Memory B cell (primary cell): ENCODE results near the gene CYP3A7.
"Not testable (repeated sequence)": the region's sequence is repeated elsewhere in the genome, so short reads cannot be mapped to it uniquely, and the experiment has no call there.

Source experiments
- ATAC-seq: fragments of 150-1000 bp; cut with Tn5 transposase; 2 replicates; pipeline ENCODE4 v1.10.0; 2021; ENCODE audit warnings: low read depth, mild to moderate bottlenecking, moderate library complexity
- DNase-seq, 2 donors: peaks; one replicate each; pipeline ENCODE4 v3.0.0; 2022; ENCODE audit warnings: low spot score in 2 of 2
- H3K27ac Mint-ChIP-seq: one replicate; pipeline ENCODE4 v1.8.0; 2022; ENCODE audit warnings: mild to moderate bottlenecking, moderate library complexity, mixed read lengths
- H3K27me3 Mint-ChIP-seq: one replicate; pipeline ENCODE4 v1.8.0; 2022; ENCODE audit warnings: mixed read lengths
- H3K36me3 Mint-ChIP-seq: one replicate; pipeline ENCODE4 v1.8.0; 2022; ENCODE audit warnings: mild to moderate bottlenecking, mixed read lengths
- H3K4me1 Mint-ChIP-seq: one replicate; pipeline ENCODE4 v1.8.0; 2022; ENCODE audit warnings: mixed read lengths
- H3K4me3 Mint-ChIP-seq: one replicate; pipeline ENCODE4 v1.8.0; 2022; ENCODE audit warnings: mild to moderate bottlenecking, moderate library complexity, mixed read lengths
- H3K9me3 Mint-ChIP-seq: one replicate; pipeline ENCODE4 v1.8.0; 2022; ENCODE audit warnings: mixed read lengths

The CYP3A7 gene

GRCh38 chr7:99733003-99733402 is 2.0 kb downstream of the CYP3A7 start:
- Mint-ChIP-seq H3K4me1 (no peaks in the 10 kb centered on the region), H3K27ac (no peak overlapping the region), H3K9me3 (no peaks in the 10 kb centered on the region), H3K36me3 (peaks cover 2% of the 10 kb centered on the region), H3K27me3 (peaks cover 4% of the 10 kb centered on the region), H3K4me3 (no peak overlapping the region)
- no peak for DNase-seq
- ATAC-seq: no peak

GRCh38 chr7:99731638-99732374 is 3.2 kb downstream of the CYP3A7 start:
- Mint-ChIP-seq H3K36me3 (peaks cover 1% of the 10 kb centered on the region), H3K4me3 (no peak overlapping the region), H3K27ac (no peak overlapping the region), H3K9me3 (no peaks in the 10 kb centered on the region), H3K27me3 (peaks cover 4% of the 10 kb centered on the region), H3K4me1 (no peaks in the 10 kb centered on the region)
- no peak for DNase-seq
- no peak for ATAC-seq

- no peak overlapping the region for H3K4me3 Mint-ChIP-seq
These were observed 4.0 kb downstream of the CYP3A7 start for GRCh38 chr7:99730992-99731391.

GRCh38 chr7:99730238-99730810 is 4.7 kb downstream of the CYP3A7 start:
- no peak overlapping the region for H3K4me3 Mint-ChIP-seq
- no peak for DNase-seq
- no peaks in the 10 kb centered on the region for H3K4me1 Mint-ChIP-seq
- no peaks in the 10 kb centered on the region for H3K36me3 Mint-ChIP-seq
- no peak overlapping the region for H3K27ac Mint-ChIP-seq
- no peaks in the 10 kb centered on the region for H3K9me3 Mint-ChIP-seq
- H3K27me3 Mint-ChIP-seq: peaks cover under 1% of the 10 kb centered on the region
- ATAC-seq: no peak

More at GRCh38 chr7:99730992-99731391, 4.0 kb downstream of the CYP3A7 start:
- peaks cover 4% of the 10 kb centered on the region for H3K27me3 Mint-ChIP-seq
- no peaks in the 10 kb centered on the region for H3K9me3 Mint-ChIP-seq
- DNase-seq (no peak), ATAC-seq (no peak)
- no peak overlapping the region for H3K27ac Mint-ChIP-seq
- no peaks in the 10 kb centered on the region for H3K4me1 Mint-ChIP-seq
- H3K36me3 Mint-ChIP-seq: no peaks in the 10 kb centered on the region

GRCh38 chr7:99729486-99730237 is 5.3 kb downstream of the CYP3A7 start:
- H3K4me3 Mint-ChIP-seq: no peak overlapping the region
- H3K4me1 Mint-ChIP-seq: no peaks in the 10 kb centered on the region
- no peaks in the 10 kb centered on the region for H3K9me3 Mint-ChIP-seq
- no peak overlapping the region for H3K27ac Mint-ChIP-seq
- DNase-seq: no peak
- no peaks in the 10 kb centered on the region for H3K36me3 Mint-ChIP-seq
- ATAC-seq: no peak
- H3K27me3 Mint-ChIP-seq: no peaks in the 10 kb centered on the region

GRCh38 chr7:99728615-99729014 is 6.4 kb downstream of the CYP3A7 start:
- Mint-ChIP-seq H3K4me3 (no peak overlapping the region), H3K27me3 (peaks cover 7% of the 10 kb centered on the region), H3K4me1 (no peaks in the 10 kb centered on the region), H3K36me3 (peaks cover 5% of the 10 kb centered on the region), H3K9me3 (no peaks in the 10 kb centered on the region), H3K27ac (no peak overlapping the region)
- no peak for DNase-seq
- no peak for ATAC-seq

- ATAC-seq, H3K9me3 Mint-ChIP-seq, H3K27me3 Mint-ChIP-seq, DNase-seq, H3K27ac Mint-ChIP-seq, H3K4me1 Mint-ChIP-seq, H3K36me3 Mint-ChIP-seq, H3K4me3 Mint-ChIP-seq: not testable (repeated sequence)
These were observed 11.8 kb downstream of the CYP3A7 start for GRCh38 chr7:99723201-99723600.

GRCh38 chr7:99720800-99721595 is 14.0 kb downstream of the CYP3A7 start:
- no peak for DNase-seq
- no peak overlapping the region for H3K27ac Mint-ChIP-seq
- H3K4me3 Mint-ChIP-seq: no peak overlapping the region
- ATAC-seq: no peak
- H3K9me3 Mint-ChIP-seq: peaks cover 4% of the 10 kb centered on the region
- H3K36me3 Mint-ChIP-seq: peaks cover 5% of the 10 kb centered on the region
- H3K27me3 Mint-ChIP-seq: peaks cover 9% of the 10 kb centered on the region
- no peaks in the 10 kb centered on the region for H3K4me1 Mint-ChIP-seq

GRCh38 chr7:99719996-99720769 is 14.8 kb downstream of the CYP3A7 start:
- H3K9me3 Mint-ChIP-seq: peaks cover 4% of the 10 kb centered on the region
- DNase-seq (no peak), ATAC-seq (no peak)
- H3K4me3 Mint-ChIP-seq: no peak overlapping the region
- H3K4me1 Mint-ChIP-seq: no peaks in the 10 kb centered on the region
- H3K27me3 Mint-ChIP-seq: peaks cover 9% of the 10 kb centered on the region
- H3K27ac Mint-ChIP-seq: no peak overlapping the region
- peaks cover 5% of the 10 kb centered on the region for H3K36me3 Mint-ChIP-seq

- DNase-seq (no peak), ATAC-seq (no peak)
- Mint-ChIP-seq H3K36me3 (peaks cover 15% of the 10 kb centered on the region), H3K27ac (no peak overlapping the region), H3K9me3 (peaks cover 4% of the 10 kb centered on the region), H3K27me3 (no peaks in the 10 kb centered on the region), H3K4me1 (no peaks in the 10 kb centered on the region), H3K4me3 (no peak overlapping the region)
These were observed 20.9 kb downstream of the CYP3A7 start for GRCh38 chr7:99713995-99714570.

- Mint-ChIP-seq H3K27me3 (no peaks in the 10 kb centered on the region), H3K4me3 (no peak overlapping the region), H3K27ac (no peak overlapping the region), H3K9me3 (peaks cover 2% of the 10 kb centered on the region), H3K4me1 (no peaks in the 10 kb centered on the region), H3K36me3 (peaks cover 20% of the 10 kb centered on the region)
- DNase-seq (no peak), ATAC-seq (no peak)
These were observed 25.0 kb downstream of the CYP3A7 start for GRCh38 chr7:99709838-99710578.

GRCh38 chr7:99709260-99709659 is 25.7 kb downstream of the CYP3A7 start:
- H3K4me3 Mint-ChIP-seq: no peak overlapping the region
- H3K9me3 Mint-ChIP-seq: peaks cover 2% of the 10 kb centered on the region
- H3K36me3 Mint-ChIP-seq: peaks cover 15% of the 10 kb centered on the region
- no peaks in the 10 kb centered on the region for H3K27me3 Mint-ChIP-seq
- H3K4me1 Mint-ChIP-seq: no peaks in the 10 kb centered on the region
- DNase-seq (no peak), ATAC-seq (no peak)
- H3K27ac Mint-ChIP-seq: no peak overlapping the region
